Measurements from ENCODE around the gene ENO4.

ENO4 gene

GRCh38 chr10:116893686-116894037, 44.4 kb downstream of the ENO4 start:
- no peaks in the 10 kb centered on the region for H3K27me3 ChIP-seq (ENCODE audit: low read depth, low read length)
- H3K27ac ChIP-seq (ENCODE audit: low read length) = no peak overlapping the region
- peaks cover 0 to 4% of the 10 kb centered on the region in 2 donors for H3K4me1 ChIP-seq (ENCODE audit: control insufficient read depth in 1 of 2, insufficient read depth in 2 of 2, low read length in 2 of 2)

DNA sequence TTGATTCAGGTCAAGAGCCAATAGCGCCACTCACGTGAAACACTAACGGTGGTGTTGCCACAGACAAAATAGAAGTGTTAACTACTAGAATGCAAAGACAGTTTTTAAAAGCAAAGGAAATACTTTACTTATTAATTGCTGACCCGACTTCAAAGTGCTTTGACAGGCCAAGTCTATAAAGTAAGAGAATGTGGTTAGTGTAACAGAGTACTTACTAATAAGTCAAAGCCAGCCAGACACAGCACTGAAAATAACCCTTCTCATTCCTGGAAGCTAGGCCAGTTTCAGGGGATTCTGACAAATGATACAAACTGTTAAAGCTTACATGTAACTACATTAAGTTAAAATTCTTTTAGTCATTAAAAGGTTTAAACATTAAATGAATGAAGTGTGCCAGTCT, 50.3 kb downstream of the ENO4 start:
- H3K9me3 ChIP-seq (ENCODE audit: control insufficient read depth in 1 of 2, low read length in 2 of 2) = no peaks in the 10 kb centered on the region
- H3K27ac ChIP-seq (ENCODE audit: low read length) = no peak overlapping the region
- no peak overlapping the region for H3K4me3 ChIP-seq (ENCODE audit: low read depth in 1 of 2, low read length in 2 of 2)
- H3K27me3 ChIP-seq (ENCODE audit: low read depth, low read length) = no peaks in the 10 kb centered on the region
- no peaks in the 10 kb centered on the region for H3K4me1 ChIP-seq (ENCODE audit: control insufficient read depth in 1 of 2, insufficient read depth in 2 of 2, low read length in 2 of 2)
- no peaks in the 10 kb centered on the region for H3K36me3 ChIP-seq (ENCODE audit: control insufficient read depth in 1 of 2, insufficient read depth in 2 of 2, low read length in 2 of 2)

More at GRCh38 chr10:116893686-116894037, 44.4 kb downstream of the ENO4 start:
- Histone ChIP-seq H3K4me3 (ENCODE audit: low read depth in 1 of 2, low read length in 2 of 2) (no peak overlapping the region), H3K36me3 (ENCODE audit: control insufficient read depth in 1 of 2, insufficient read depth in 2 of 2, low read length in 2 of 2) (no peaks in the 10 kb centered on the region), H3K9me3 (ENCODE audit: control insufficient read depth in 1 of 2, low read length in 2 of 2) (no peaks in the 10 kb centered on the region)

- H3K27me3 ChIP-seq (ENCODE audit: low read depth, low read length) = no peaks in the 10 kb centered on the region
- no peaks in the 10 kb centered on the region for H3K4me1 ChIP-seq (ENCODE audit: control insufficient read depth in 1 of 2, insufficient read depth in 2 of 2, low read length in 2 of 2)
- no peak overlapping the region for H3K4me3 ChIP-seq (ENCODE audit: low read depth in 1 of 2, low read length in 2 of 2)
- H3K36me3 ChIP-seq (ENCODE audit: control insufficient read depth in 1 of 2, insufficient read depth in 2 of 2, low read length in 2 of 2) = peaks cover 5 to 8% of the 10 kb centered on the region in 2 donors
- no peak overlapping the region for H3K27ac ChIP-seq (ENCODE audit: low read length)
- H3K9me3 ChIP-seq (ENCODE audit: control insufficient read depth in 1 of 2, low read length in 2 of 2) = no peaks in the 10 kb centered on the region
These were observed 56.5 kb downstream of the ENO4 start for GRCh38 chr10:116905845-116906210.

DNA sequence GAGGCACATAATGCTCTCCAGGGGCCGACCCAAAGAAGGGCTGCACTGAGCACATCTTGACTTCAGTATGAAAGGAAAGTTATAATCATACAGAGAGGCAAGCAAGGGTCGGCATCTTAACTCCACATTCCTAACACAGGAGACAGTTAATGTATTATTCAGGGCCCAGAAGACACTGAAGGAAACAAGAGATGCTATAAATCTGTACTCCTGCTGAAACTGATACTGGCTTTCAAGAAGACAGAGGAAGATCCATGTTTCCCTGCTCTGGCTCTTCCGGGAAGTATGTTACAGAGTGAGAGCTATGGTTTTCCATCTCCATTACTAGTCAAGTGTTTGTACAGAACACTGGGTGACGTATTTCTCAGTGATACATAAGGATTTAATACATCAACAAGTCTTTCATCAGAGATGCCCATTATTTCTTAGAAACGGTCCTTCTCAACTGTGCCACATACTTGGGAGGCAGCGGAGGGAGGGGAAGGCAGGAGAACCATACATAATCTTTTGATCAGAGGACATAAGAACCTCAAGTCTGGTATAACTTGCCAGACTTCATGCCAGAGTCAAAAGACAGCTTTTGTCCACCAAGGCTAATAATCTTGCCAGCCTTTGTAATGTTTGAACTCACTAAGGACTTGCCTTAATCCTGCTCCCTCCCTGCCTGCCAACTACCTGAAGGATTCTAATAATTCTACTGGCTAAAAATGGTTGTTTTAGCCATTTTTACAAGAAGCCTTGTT, 58.1 kb downstream of the ENO4 start:
- H3K27ac ChIP-seq (ENCODE audit: low read length) = no peak overlapping the region
- H3K27me3 ChIP-seq (ENCODE audit: low read depth, low read length) = no peaks in the 10 kb centered on the region
- H3K4me1 ChIP-seq (ENCODE audit: control insufficient read depth in 1 of 2, insufficient read depth in 2 of 2, low read length in 2 of 2) = no peaks in the 10 kb centered on the region
- no peaks in the 10 kb centered on the region for H3K9me3 ChIP-seq (ENCODE audit: control insufficient read depth in 1 of 2, low read length in 2 of 2)
- peaks cover 5 to 8% of the 10 kb centered on the region in 2 donors for H3K36me3 ChIP-seq (ENCODE audit: control insufficient read depth in 1 of 2, insufficient read depth in 2 of 2, low read length in 2 of 2)
- no peak overlapping the region for H3K4me3 ChIP-seq (ENCODE audit: low read depth in 1 of 2, low read length in 2 of 2)

DNA sequence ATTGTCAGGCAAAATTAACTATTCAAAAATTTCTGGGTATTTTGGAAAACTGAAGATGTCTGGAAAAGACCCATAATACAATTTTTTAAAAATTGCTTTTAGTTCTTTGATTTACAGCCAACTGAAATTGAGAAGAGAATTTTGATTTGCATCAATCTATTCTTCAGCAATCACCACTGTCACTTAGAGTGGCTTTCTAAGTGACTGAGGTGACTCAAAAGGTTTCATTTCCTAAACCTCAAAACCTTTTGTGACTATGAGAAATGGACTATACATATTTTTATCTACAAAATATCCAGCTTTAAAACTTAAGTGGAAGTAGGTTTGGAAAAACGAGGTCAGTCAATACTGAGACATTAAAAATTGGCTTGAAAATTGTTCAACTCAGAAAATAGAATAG, 60.0 kb downstream of the ENO4 start:
- no peak overlapping the region for H3K27ac ChIP-seq (ENCODE audit: low read length)
- H3K4me1 ChIP-seq (ENCODE audit: control insufficient read depth in 1 of 2, insufficient read depth in 2 of 2, low read length in 2 of 2) = no peaks in the 10 kb centered on the region
- H3K4me3 ChIP-seq (ENCODE audit: low read depth in 1 of 2, low read length in 2 of 2) = no peak overlapping the region
- no peaks in the 10 kb centered on the region for H3K9me3 ChIP-seq (ENCODE audit: control insufficient read depth in 1 of 2, low read length in 2 of 2)
- H3K27me3 ChIP-seq (ENCODE audit: low read depth, low read length) = no peaks in the 10 kb centered on the region
- peaks cover 5 to 8% of the 10 kb centered on the region in 2 donors for H3K36me3 ChIP-seq (ENCODE audit: control insufficient read depth in 1 of 2, insufficient read depth in 2 of 2, low read length in 2 of 2)

GRCh38 chr10:116910910-116911309, 61.6 kb downstream of the ENO4 start:
- H3K9me3 ChIP-seq (ENCODE audit: control insufficient read depth in 1 of 2, low read length in 2 of 2) = no peaks in the 10 kb centered on the region
- no peak overlapping the region for H3K4me3 ChIP-seq (ENCODE audit: low read depth in 1 of 2, low read length in 2 of 2)
- peaks cover 2 to 8% of the 10 kb centered on the region in 2 donors for H3K36me3 ChIP-seq (ENCODE audit: control insufficient read depth in 1 of 2, insufficient read depth in 2 of 2, low read length in 2 of 2)
- H3K27me3 ChIP-seq (ENCODE audit: low read depth, low read length) = no peaks in the 10 kb centered on the region
- H3K4me1 ChIP-seq (ENCODE audit: control insufficient read depth in 1 of 2, insufficient read depth in 2 of 2, low read length in 2 of 2) = no peaks in the 10 kb centered on the region
- H3K27ac ChIP-seq (ENCODE audit: low read length) = no peak overlapping the region

GRCh38 chr10:116912162-116912561, 62.9 kb downstream of the ENO4 start:
- Histone ChIP-seq H3K27me3 (ENCODE audit: low read depth, low read length) (no peaks in the 10 kb centered on the region), H3K9me3 (ENCODE audit: control insufficient read depth in 1 of 2, low read length in 2 of 2) (no peaks in the 10 kb centered on the region), H3K27ac (ENCODE audit: low read length) (no peak overlapping the region), H3K4me3 (ENCODE audit: low read depth in 1 of 2, low read length in 2 of 2) (no peak overlapping the region), H3K36me3 (ENCODE audit: control insufficient read depth in 1 of 2, insufficient read depth in 2 of 2, low read length in 2 of 2) (peaks cover 0 to 5% of the 10 kb centered on the region in 2 donors), H3K4me1 (ENCODE audit: control insufficient read depth in 1 of 2, insufficient read depth in 2 of 2, low read length in 2 of 2) (no peaks in the 10 kb centered on the region)

DNA sequence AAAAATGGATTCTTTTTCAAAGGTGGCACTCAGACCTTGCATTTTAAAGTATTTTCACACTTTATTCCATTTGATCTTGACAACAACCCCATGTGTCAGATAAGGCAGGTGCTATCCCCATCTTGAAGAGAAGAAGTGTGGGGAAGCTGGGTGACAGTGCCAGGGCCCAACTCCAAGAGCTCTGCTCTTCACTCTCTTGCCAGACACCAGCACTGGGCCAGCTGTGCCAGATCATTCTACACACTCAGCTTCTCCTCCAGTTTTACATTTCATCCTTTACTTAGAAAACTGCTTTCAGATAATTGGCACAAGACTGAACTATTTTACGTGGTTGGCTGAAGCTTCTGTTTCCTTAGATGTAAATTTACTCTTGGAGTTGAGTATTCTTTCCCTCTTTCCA, 64.4 kb downstream of the ENO4 start:
- no peaks in the 10 kb centered on the region for H3K27me3 ChIP-seq (ENCODE audit: low read depth, low read length)
- no peak overlapping the region for H3K4me3 ChIP-seq (ENCODE audit: low read depth in 1 of 2, low read length in 2 of 2)
- H3K9me3 ChIP-seq (ENCODE audit: control insufficient read depth in 1 of 2, low read length in 2 of 2) = no peaks in the 10 kb centered on the region
- no peaks in the 10 kb centered on the region for H3K36me3 ChIP-seq (ENCODE audit: control insufficient read depth in 1 of 2, insufficient read depth in 2 of 2, low read length in 2 of 2)
- H3K4me1 ChIP-seq (ENCODE audit: control insufficient read depth in 1 of 2, insufficient read depth in 2 of 2, low read length in 2 of 2) = no peaks in the 10 kb centered on the region
- no peak overlapping the region for H3K27ac ChIP-seq (ENCODE audit: low read length)

DNA sequence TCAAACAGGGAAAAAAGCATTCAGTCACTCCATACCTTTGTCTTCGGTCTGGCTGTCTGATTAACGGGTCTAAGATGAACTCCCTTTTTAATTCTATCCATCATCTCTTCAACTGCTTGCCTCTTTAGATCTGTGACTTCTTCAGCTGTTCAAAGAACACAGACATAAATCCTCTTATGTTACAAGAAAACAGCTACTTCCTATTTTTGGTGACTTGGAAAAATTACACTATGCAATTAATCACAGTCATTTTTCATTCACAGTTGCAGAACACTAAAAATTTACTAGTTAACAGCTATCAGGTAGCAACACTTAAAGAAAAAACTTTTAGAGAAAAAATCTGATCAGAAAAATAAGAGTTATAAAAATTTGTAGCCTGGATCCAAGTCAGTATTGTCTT, 66.0 kb downstream of the ENO4 start:
- H3K36me3 ChIP-seq (ENCODE audit: control insufficient read depth in 1 of 2, insufficient read depth in 2 of 2, low read length in 2 of 2) = no peaks in the 10 kb centered on the region
- no peak overlapping the region for H3K27ac ChIP-seq (ENCODE audit: low read length)
- H3K4me1 ChIP-seq (ENCODE audit: control insufficient read depth in 1 of 2, insufficient read depth in 2 of 2, low read length in 2 of 2) = no peaks in the 10 kb centered on the region
- no peak overlapping the region for H3K4me3 ChIP-seq (ENCODE audit: low read depth in 1 of 2, low read length in 2 of 2)
- H3K27me3 ChIP-seq (ENCODE audit: low read depth, low read length) = no peaks in the 10 kb centered on the region
- no peaks in the 10 kb centered on the region for H3K9me3 ChIP-seq (ENCODE audit: control insufficient read depth in 1 of 2, low read length in 2 of 2)

- no peaks in the 10 kb centered on the region for H3K9me3 ChIP-seq (ENCODE audit: control insufficient read depth in 1 of 2, low read length in 2 of 2)
- no peak overlapping the region for H3K4me3 ChIP-seq (ENCODE audit: low read depth in 1 of 2, low read length in 2 of 2)
- no peaks in the 10 kb centered on the region for H3K4me1 ChIP-seq (ENCODE audit: control insufficient read depth in 1 of 2, insufficient read depth in 2 of 2, low read length in 2 of 2)
- no peak overlapping the region for H3K27ac ChIP-seq (ENCODE audit: low read length)
- H3K27me3 ChIP-seq (ENCODE audit: low read depth, low read length) = no peaks in the 10 kb centered on the region
- peaks cover 0 to 4% of the 10 kb centered on the region in 2 donors for H3K36me3 ChIP-seq (ENCODE audit: control insufficient read depth in 1 of 2, insufficient read depth in 2 of 2, low read length in 2 of 2)
These were observed 68.2 kb downstream of the ENO4 start for GRCh38 chr10:116917481-116917880.

GRCh38 chr10:116918583-116918982, 69.3 kb downstream of the ENO4 start:
- H3K27ac ChIP-seq (ENCODE audit: low read length) = no peak overlapping the region
- no peaks in the 10 kb centered on the region for H3K9me3 ChIP-seq (ENCODE audit: control insufficient read depth in 1 of 2, low read length in 2 of 2)
- no peak overlapping the region for H3K4me3 ChIP-seq (ENCODE audit: low read depth in 1 of 2, low read length in 2 of 2)
- no peaks in the 10 kb centered on the region for H3K4me1 ChIP-seq (ENCODE audit: control insufficient read depth in 1 of 2, insufficient read depth in 2 of 2, low read length in 2 of 2)
- peaks cover 0 to 4% of the 10 kb centered on the region in 2 donors for H3K36me3 ChIP-seq (ENCODE audit: control insufficient read depth in 1 of 2, insufficient read depth in 2 of 2, low read length in 2 of 2)
- no peaks in the 10 kb centered on the region for H3K27me3 ChIP-seq (ENCODE audit: low read depth, low read length)

DNA sequence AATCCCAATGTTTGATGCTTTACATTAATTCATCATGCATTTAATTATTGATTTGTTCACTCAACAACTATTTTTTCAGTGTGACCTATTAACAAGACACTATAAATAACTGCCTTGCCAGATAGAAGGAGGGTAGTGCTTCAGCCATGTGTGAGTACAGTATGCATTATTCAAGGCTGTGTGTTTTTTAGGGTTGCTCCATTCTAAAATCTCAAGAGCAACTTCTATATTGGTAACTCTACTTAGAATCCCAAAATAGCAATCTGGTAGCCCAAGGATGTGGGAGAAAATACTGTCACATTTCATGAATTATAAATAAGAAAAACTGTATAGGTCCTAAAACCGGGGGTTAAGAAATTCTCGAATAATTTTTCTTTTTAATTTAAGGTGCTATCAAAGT, 69.9 kb downstream of the ENO4 start:
- H3K9me3 ChIP-seq (ENCODE audit: control insufficient read depth in 1 of 2, low read length in 2 of 2) = no peaks in the 10 kb centered on the region
- H3K27me3 ChIP-seq (ENCODE audit: low read depth, low read length) = no peaks in the 10 kb centered on the region
- H3K27ac ChIP-seq (ENCODE audit: low read length) = no peak overlapping the region
- peaks cover 0 to 4% of the 10 kb centered on the region in 2 donors for H3K36me3 ChIP-seq (ENCODE audit: control insufficient read depth in 1 of 2, insufficient read depth in 2 of 2, low read length in 2 of 2)
- no peaks in the 10 kb centered on the region for H3K4me1 ChIP-seq (ENCODE audit: control insufficient read depth in 1 of 2, insufficient read depth in 2 of 2, low read length in 2 of 2)
- no peak overlapping the region for H3K4me3 ChIP-seq (ENCODE audit: low read depth in 1 of 2, low read length in 2 of 2)
